Mucosa of descending colon (tissue), 3 donors: ENCODE data around the gene SULT2B1. TPM values are rescaled to one million over a fixed set of nuclear protein-coding genes. Genes with fewer than 3 reads are reported as not detected.
A peak's percentile ranks its signal among the peaks of the same experiment; 100 is the strongest.

Experiments
- ATAC-seq: fragments of 200-7000 bp; cut with Tn5 transposase; one replicate; pipeline ENCODE4 v1.9.1; 2020; ENCODE audit warnings: mild to moderate bottlenecking, moderate library complexity
- DNase-seq, 3 donors: peaks; one replicate each; pipeline ENCODE4 v3.0.0-alpha.2; 2020
- H3K36me3 ChIP-seq: fragments of 200-600 bp; one replicate; pipeline ENCODE4 v1.8.0; 2021; ENCODE audit warnings: low read depth, mild to moderate bottlenecking
- H3K4me1 ChIP-seq: fragments of 200-600 bp; one replicate; pipeline ENCODE4 v1.8.0; 2021; ENCODE audit warnings: low read depth, mild to moderate bottlenecking
- H3K4me3 ChIP-seq: fragments of 200-600 bp; one replicate; pipeline ENCODE4 v1.8.0; 2021; ENCODE audit warnings: mild to moderate bottlenecking
- H3K9me3 ChIP-seq: fragments of 200-600 bp; one replicate; pipeline ENCODE4 v1.8.0; 2021; ENCODE audit warnings: mild to moderate bottlenecking
- intact Hi-C, 2 donors: fragments of 100-400 bp; cut with DNase I in 1 of 2; cut with micrococcal nuclease in 1 of 2; formaldehyde crosslinking; loops; one replicate each; pipeline versions ENCODE4 v1.11.0 to v1.11.1; 2022; cut with DNase I, micrococcal nuclease
- total RNA-seq, 3 donors: library from RNA; stranded (reverse); fragmentation: NEBNext Ultra II Directional in 2 of 3; extraction: Animal tissue kit (Norgen Biotek cat#: 25700) in 2 of 3; gene quantifications; one replicate each; pipeline versions ENCODE4 v1.2.1 to v1.2.4, GENCODE V29; 2021 to 2023
- TF ChIP-seq, protein P1 (sequence below): fragments of 200-600 bp; IDR thresholded peaks from one replicate; pipeline ENCODE4 v1.8.0; 2022; ENCODE audit warnings: antibody characterized with exemption, mild to moderate bottlenecking
- donor health status: DM: no; HTN: no; CAD: no; lungs with moderate emphysema.
- donor health status: DM: no; HTN: no; CAD: no.
- donor health status: DM: no; HTN: yes; CAD: no.

The SULT2B1 gene
- total RNA-seq, 3 donors from 2014 or later, result 0.51 to 3.1 (median 1.1) TPM

DNA sequence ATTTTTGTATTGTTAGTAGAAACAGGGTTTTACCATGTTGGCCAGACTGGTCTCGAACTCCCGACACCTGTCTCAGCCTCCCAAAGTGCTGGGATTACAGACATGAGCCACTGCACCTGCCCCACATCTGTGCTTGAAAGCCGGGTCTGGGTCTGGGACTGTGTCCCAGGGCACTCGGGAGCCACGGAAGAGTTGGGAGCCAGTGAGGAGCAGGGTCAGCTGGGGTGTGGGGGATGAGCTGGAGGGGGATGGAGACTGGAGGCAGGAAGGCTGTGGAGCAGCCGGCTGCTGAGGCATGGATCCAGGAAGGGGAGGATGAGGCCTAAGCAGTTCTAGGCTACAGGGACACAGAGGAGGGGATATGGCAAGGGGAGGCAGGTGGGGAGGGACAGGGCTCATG lies 43.9 kb downstream of the SULT2B1 start:
- Histone ChIP-seq H3K36me3 (no peaks in the 10 kb centered on the region), H3K9me3 (no peaks in the 10 kb centered on the region), H3K4me3 (no peak overlapping the region), H3K4me1 (no peaks in the 10 kb centered on the region)
- intact Hi-C loops, result no loop called here
- TF ChIP-seq, protein P1, sequence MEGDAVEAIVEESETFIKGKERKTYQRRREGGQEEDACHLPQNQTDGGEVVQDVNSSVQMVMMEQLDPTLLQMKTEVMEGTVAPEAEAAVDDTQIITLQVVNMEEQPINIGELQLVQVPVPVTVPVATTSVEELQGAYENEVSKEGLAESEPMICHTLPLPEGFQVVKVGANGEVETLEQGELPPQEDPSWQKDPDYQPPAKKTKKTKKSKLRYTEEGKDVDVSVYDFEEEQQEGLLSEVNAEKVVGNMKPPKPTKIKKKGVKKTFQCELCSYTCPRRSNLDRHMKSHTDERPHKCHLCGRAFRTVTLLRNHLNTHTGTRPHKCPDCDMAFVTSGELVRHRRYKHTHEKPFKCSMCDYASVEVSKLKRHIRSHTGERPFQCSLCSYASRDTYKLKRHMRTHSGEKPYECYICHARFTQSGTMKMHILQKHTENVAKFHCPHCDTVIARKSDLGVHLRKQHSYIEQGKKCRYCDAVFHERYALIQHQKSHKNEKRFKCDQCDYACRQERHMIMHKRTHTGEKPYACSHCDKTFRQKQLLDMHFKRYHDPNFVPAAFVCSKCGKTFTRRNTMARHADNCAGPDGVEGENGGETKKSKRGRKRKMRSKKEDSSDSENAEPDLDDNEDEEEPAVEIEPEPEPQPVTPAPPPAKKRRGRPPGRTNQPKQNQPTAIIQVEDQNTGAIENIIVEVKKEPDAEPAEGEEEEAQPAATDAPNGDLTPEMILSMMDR, result no peak
- DNase-seq (no peak), ATAC-seq (no peak)

DNA sequence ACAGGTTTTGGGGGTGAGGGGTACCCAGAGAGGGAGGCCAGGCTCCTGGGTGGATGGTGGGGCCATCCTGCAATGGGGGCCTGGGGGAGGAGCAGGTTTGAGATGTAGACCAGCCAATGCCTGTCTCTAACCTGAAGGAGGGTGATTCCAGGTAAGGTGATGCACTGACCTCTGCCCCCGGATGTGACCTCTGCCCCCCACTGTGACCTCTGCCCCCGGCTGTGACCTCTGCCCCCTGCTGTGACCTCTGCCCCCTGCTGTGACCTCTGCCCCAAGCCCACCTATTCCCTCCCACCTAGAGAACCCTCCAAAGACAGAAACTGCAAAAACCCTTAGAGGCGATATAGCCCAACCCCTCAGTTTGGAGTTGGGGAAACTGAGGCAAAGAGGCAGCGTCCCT lies 44.3 kb downstream of the SULT2B1 start:
- ATAC-seq, result no peak
- H3K4me3 ChIP-seq, result no peak overlapping the region
- H3K9me3 ChIP-seq, result no peaks in the 10 kb centered on the region
- DNase-seq, result no peak
- no peaks in the 10 kb centered on the region for H3K36me3 ChIP-seq
- no peaks in the 10 kb centered on the region for H3K4me1 ChIP-seq
- TF ChIP-seq, protein P1, result no peak
- intact Hi-C loops, result no loop called here

DNA sequence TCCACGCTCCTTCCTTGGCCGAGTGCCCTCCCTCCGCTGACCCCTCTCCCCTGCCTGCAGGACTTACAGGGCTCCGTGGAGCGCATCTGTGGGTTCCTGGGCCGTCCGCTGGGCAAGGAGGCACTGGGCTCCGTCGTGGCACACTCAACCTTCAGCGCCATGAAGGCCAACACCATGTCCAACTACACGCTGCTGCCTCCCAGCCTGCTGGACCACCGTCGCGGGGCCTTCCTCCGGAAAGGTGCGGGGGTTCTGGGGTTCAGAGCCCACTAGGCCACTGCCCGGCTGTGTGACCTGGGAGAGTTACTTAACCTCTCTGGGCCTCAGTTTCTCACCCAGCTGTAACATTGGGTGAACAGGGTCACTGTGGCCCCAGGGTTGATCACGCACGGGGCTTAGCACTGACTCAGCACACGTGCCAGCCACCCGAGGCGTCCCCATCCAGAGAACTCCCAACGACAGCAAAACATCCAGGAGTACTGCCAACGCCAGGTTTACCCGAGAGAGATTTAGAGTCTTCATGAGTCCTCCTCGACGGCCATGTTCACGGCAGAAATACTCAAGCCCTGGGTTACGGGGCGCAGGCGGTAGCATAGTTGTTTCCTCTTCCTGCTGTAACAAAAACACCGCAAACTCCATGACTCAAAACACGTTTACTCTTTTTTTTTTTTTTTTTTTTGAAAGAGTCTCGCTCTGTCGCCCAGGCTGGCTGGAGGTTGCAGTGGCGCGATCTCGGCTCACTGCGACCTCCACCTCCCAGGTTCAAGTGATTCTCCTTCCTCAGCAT lies 44.9 kb downstream of the SULT2B1 start:
- Histone ChIP-seq H3K4me3 (no peak overlapping the region), H3K9me3 (no peaks in the 10 kb centered on the region), H3K4me1 (no peaks in the 10 kb centered on the region), H3K36me3 (no peaks in the 10 kb centered on the region)
- TF ChIP-seq, protein P1, result no peak
- no peak for DNase-seq
- ATAC-seq, result peak; percentile 4
- intact Hi-C loops, result no loop called here

DNA sequence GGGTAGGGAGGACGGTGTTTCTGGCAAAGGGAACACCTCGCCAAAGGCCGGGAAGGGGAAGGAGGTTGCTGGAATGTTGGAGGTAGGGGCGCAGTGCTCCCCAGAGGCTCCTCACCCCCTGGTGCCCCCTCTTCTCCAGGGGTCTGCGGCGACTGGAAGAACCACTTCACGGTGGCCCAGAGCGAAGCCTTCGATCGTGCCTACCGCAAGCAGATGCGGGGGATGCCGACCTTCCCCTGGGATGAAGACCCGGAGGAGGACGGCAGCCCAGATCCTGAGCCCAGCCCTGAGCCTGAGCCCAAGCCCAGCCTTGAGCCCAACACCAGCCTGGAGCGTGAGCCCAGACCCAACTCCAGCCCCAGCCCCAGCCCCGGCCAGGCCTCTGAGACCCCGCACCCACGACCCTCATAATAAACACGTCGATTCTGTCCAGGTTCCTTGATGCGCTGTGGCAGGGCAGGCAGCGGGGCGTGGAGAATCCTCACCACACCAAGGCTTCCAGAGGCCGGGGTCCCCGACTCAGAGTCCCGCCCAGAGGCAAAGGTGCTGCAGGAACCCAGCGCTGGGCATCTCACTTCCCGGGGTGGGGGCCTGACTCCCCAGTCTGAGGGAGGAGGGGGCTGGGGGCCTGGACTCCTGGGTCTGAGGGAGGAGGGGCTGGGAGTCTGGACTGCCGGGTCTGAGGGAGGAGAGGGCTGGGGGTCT lies 47.2 kb downstream of the SULT2B1 start:
- DNase-seq (no peak), ATAC-seq (no peak)
- no peaks in the 10 kb centered on the region for H3K36me3 ChIP-seq
- no peak overlapping the region for H3K4me3 ChIP-seq
- TF ChIP-seq, protein P1, result no peak
- intact Hi-C loops, result no loop called here
- H3K9me3 ChIP-seq, result no peaks in the 10 kb centered on the region
- H3K4me1 ChIP-seq, result peaks cover 12% of the 10 kb centered on the region

DNA sequence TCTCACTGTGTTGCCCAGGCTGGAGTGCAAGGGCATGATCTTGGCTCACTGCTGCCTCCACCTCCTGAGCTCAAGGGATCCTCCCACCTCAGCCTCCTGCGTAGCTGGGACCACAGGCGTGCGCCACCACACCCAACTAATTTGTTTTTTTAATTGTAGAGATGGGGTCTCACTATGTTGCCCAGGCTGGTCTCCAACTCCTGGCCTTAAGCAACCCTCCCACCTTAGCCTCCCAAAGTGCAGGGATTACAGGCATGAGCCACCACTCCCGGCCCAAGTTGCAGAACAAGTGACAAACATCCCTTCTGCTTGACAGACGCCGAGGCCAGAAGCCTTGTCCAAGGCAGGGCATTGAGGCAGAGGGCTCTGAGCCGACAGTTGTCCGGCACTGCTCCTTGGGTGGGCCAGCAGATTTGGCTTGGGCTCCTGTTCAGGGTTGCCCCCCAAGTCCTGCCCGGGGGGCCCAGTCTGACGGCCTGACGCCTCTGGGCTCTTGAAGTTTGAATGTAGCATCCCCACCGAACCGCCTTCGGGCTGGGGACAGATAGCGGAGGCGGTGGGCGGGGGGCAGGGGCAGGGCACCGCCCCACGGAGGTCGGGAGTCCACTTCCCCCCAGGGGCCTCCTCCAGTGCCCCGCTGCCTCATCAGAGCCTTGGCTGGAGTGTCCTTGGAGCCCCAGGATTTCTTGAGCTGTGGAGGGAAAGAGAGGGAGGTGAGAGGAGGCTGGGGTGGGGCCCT lies 48.9 kb downstream of the SULT2B1 start:
- Histone ChIP-seq H3K36me3 (no peaks in the 10 kb centered on the region), H3K4me3 (no peak overlapping the region), H3K9me3 (no peaks in the 10 kb centered on the region), H3K4me1 (peaks cover 14% of the 10 kb centered on the region)
- no peak for ATAC-seq
- intact Hi-C loops, result no loop called here
- TF ChIP-seq, protein P1, result no peak
- DNase-seq, result no peak
